CD4-positive, alpha-beta T cell treated with Interleukin-4 for 4 hours (primary cell): ENCODE data around the gene LYPD6.

ENCODE experiments used
- DNase-seq: peaks from one replicate; pipeline ENCODE4 v3.0.0-alpha.2; 2020

The LYPD6 gene

DNA sequence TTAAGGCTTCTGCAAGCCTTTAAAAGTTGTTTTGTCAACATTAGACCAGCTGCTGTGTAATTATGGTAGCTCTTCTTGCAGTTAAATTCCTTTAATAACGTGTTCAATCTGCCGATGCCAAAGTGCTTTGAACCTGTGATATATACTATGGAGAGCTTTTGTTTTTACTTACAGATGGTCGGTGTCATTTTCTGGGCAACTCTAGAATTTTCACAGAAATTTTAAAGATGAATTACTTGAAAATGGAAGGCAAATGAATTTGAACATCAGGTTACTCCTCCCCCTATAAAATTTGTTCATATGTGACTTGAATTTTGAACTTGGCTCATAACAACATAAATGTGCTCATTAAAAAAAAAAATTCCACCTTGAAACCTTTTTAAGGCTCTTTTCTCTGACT is 23.0 kb downstream of the LYPD6 start:
- no peak for DNase-seq

DNA sequence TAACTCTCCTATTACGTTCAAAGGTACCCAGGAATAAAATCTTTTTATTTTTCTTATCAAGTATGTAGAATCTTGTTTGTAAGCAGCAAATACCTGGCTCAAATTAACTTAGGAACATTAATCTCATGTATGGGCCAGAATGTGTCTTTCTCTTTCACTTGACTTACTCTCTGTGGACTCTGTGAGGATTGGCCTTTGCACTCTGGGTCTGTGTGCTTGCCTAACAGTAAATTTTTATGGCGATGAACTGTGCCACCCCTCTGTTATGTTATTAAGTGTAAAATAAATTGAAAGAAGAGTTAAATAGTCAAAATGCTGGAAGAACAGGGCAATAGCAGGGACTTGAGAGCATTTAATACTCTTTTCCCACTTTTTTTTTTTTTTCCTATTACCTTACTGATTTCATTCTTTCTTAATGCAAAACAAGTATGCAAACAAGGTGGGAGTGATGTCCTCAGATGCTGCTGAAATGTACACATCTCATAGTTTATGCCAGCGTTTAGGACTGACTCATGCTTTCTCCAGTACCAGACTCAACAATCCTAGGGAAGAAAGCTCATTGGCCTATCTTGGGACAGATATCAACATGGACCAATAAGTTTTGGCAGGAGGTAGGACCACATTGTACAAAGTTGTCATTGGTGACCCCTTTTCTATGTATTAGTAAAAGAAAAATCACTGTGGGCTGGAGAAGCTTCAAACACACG is 25.5 kb downstream of the LYPD6 start:
- no peak for DNase-seq

DNA sequence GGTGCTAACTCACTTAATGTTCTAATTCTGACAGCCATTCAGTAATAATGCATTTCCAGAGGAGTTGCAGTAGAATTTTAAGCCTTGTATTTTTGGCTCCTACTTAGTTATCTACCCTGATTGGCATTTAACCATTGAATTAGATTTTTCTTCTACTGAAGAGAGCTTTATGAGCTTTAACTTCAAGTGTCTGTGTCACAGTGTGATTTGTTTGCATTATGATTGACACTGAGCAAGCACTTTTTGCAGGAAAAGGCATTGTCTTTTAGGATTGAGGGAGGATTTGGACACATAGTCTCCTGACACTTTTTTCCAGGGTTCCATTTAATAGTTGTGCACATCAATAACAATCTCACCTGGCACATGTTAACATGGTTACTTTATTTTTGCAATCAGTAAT is 26.7 kb downstream of the LYPD6 start:
- DNase-seq: no peak

DNA sequence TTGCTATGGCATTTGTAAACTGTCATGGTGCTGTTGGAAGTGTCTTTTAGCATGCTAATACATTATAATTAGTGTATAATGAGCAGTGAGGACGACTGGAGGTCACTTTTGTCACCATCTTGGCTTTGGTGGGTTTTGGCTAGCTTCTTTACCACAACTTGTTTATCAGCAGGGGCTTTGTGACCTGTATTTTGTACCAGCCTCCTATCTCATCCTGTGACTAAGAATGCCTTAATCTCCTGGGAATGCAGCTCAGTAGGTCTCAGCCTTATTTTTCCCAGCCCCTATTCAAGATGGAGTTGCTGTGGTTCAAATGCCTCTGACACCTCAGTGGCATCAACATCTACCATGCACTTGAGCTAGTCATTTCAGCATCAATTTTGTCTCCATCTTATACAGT is 29.7 kb downstream of the LYPD6 start:
- DNase-seq: no peak

DNA sequence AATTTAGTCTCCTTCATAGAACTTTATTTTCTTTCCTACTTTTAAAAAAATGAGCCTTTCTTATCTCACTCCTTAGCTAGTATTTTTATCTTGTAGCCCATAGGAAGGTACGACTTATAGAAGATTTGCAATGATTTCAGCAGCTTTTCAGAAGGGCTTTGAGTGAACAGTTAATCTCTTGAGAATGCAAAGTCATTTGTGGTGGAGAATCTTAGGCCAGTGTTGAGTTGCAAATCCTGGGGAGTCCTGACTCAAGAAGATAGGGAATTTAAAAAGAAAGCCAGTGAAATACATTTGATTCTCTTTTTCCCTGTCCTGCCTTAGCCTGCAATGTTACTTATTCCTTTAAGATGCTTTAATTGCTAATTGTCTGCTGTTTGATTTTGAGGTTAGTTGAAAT is 33.6 kb downstream of the LYPD6 start:
- no peak for DNase-seq

DNA sequence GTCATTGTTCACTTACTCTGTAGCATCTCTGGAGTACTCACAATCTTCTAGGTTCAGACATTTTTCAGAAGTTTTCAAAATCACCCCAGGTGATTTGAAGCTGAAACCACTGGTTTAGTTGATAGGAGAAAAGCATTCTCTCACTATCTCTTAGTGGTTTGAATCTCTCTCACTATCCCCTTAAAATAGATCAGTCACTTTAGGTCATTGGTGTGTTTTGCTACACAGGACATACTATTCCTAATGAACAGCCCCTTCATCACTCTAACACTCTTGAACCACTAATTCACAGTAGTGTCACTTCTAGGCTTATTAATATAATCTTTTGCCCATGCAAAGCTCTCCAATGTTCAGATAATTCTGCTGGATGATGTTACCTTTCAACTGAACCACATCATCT is 34.5 kb downstream of the LYPD6 start:
- no peak for DNase-seq

DNA sequence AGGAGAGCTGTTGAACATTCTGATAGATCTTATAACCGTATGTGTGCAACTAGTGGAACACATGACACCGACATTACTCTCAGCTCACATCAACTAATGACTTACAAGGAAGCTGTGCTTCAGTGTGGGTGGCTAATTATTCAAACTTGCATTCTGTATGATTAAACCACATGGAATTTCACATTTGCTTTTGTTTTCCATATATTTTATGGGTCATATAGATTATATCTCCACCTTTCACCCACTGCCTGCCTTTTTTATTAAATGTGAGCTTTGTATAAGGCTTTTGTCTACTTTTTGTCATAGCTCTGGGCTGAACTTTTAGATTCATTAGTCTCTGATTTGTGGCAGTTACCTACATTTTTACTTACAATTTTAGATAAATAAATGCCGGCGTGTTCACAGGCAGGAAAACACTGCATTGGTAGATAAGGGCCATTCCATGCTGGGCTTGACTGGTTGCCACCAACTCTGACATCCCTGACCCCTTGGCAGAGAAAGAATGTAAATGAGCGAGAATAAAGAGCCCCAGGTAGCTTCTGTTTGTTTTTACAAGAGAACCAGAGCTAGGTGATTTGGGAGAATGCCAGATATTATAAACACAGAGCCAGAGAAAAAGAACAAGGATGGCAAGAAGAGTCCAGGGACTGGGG is 35.7 kb downstream of the LYPD6 start:
- no peak for DNase-seq

DNA sequence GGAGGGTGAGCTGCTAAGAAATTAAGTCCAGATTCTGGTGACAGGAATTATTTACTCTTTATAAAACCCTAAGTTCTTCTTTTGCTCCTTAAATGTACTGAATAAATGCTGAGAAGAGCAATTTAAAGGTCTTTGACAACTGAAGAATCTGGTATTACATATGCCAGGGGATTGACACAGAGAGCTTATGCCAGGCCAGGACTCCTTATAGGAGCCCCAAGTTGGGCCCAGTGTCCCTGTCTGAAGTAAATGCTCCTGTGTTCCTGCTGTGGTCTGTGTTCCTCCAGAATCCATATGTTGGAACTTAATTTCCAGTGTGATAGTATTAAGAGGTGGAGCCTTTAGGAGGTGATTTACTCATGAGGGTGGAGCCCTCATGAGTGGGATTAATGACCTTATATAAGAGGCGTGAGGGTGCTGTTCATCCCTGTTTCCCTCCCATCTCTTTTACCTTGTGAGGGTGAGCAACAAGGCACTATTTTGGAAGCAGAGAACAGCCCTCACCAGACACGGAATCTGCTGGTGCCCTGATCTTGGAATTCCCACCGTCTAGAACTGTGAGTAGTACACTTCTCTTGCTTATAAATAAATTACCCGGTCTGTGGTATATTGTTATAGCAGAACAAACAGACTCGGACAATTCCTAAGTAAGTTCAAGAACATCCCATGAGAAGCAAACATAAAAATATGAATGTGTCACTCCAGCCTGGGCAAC is 39.8 kb downstream of the LYPD6 start:
- no peak for DNase-seq

DNA sequence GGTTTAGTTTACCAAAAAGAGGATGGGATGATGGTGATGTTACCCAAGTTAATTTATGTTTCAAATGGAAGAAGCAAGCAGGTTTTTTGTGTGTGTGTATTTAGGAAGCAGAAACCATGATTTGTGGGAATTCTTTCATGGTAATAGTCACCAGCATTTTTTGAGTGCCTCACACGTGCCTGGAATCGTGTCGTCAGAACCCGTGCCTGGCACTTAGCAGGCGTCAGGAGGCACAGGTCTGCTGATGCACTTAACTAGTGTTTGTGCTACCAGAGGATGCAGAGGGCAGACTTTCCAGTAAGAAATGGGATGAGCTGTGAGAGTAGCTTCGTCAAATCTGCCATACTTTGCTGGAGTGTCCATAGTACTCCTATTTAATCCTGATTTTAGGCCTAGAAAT is 41.1 kb downstream of the LYPD6 start:
- no peak for DNase-seq

DNA sequence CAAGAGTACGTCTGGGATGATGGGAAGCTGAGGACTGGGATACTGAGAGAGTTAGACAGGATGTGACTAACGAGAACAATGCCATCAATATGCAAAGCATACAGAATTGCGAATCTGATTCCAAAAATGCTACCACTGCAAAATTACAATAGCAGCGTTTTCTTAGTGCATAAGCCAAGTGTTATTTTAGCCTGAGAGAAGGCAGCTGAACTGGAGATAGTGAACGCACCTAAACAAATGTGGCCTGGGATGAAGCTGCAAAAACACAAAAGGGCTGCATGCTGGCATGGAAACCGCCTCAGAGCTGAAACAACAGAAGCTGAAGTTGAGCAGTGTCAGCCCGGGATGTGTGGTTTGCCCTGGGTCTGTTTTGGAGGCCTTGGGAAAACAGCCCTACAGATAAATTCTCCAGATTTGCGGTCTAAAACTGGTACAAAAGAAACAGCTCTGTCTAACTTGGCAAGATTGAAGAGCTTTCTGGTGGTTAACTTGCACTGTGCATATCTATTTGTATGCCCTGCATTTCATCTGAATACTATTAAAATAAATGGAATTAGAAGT is 45.5 kb downstream of the LYPD6 start:
- no peak for DNase-seq

DNA sequence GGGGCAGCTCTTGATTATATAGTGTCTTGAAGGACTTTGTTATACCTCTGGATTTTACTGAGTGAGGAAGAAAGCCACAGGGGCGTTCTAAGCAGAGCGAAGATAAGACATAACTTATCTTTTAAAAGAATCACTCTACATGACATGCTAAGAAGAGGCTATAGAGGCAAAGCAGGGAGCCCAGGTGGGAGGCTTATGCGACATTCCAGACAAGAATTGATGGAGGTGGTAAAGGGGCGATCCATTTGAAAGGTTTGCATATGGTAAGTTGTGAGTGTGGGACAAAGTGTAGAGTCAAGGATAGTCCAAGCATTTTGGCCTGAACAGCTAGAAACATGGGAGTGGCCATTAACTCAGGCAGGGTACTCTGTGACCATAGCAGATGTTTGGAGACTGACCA is 49.8 kb downstream of the LYPD6 start:
- no peak for DNase-seq

DNA sequence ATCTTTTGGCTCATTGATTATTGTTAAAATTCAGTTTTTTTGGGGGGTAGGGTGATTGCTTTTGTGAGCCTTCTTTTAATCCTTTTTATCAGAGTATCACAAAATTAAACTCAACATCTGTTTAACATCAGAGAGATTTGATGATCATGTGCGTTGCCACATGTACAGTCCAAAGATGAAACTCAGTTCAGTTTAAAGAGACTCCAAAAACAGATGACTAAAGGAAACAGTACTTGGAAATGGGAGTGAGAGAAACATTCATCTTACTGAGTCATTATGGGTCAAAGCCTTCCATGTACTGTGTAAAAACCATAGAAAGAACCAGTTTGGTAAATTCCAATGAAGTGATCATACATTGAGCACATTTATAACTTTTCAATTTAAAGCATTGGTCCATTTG is 53.0 kb downstream of the LYPD6 start:
- no peak for DNase-seq

DNA sequence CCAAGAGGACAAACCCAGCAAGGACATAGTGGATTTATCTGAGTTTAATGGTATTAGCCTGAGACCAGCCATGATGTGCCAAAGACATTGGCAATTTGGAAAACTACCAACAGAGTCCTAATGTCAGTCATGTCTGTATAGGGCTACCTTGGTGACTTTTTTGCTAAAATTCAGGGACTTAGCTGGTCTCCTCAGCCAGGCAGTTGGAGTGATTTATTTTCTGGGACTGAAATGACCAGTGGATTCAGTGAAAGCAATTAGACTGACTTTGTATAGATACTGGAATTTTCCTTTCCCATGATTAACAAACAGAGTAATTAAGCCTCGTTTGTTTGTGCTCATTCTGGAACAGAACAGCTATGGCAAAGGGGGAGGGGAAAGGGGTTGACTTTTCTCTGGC is 55.0 kb downstream of the LYPD6 start:
- DNase-seq: no peak

DNA sequence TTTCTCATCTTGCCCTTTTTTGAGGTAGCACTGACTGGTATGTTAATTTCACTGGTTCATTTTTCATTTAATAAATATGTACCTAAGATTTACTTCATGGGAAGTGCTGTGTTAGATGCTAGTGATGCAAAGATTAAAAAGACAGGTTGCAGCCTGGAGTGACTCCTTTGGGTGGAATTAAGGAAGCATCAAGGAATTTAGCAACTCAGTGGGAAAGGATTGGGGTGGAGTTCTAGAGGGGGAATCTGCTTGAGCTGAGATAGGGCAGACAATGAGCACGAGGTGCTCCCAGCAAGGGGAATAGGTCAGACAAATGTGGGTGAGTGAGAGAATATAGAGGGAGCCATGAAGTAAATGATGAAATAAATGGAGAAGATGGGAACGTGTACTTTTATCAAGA is 57.0 kb downstream of the LYPD6 start:
- DNase-seq: no peak

DNA sequence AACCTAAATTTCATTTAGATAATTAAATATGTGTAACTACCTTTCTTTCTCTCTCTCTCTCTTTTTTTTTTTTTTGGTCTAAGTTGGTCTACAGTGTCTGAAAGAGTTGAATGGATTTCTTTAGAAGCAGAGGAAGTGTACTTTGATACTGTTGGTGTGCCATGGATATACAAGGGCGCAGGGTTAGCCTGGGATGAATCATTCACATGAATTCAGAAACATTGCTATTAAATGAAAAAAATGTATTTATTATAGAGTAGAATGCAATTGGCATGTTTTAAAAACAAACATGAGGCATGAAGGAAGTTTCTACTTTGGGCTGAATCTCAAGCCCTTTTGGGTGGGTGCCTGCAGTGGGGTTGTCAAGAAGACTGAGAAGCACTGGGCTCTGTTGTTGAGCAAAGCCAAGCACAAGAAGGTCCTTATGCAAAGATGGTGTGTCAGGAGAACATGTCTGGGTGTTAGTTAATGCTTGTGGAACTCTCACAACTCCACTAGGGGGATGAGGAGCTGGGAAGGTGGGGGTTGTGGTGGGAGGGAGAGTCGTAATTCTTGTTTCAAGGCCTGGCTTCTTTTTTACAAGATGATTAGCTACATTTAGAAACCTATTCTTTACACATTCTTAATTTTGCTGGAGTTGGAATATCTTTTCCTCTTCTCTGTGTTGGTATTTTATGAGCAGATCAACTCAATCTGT is 57.9 kb downstream of the LYPD6 start:
- no peak for DNase-seq

DNA sequence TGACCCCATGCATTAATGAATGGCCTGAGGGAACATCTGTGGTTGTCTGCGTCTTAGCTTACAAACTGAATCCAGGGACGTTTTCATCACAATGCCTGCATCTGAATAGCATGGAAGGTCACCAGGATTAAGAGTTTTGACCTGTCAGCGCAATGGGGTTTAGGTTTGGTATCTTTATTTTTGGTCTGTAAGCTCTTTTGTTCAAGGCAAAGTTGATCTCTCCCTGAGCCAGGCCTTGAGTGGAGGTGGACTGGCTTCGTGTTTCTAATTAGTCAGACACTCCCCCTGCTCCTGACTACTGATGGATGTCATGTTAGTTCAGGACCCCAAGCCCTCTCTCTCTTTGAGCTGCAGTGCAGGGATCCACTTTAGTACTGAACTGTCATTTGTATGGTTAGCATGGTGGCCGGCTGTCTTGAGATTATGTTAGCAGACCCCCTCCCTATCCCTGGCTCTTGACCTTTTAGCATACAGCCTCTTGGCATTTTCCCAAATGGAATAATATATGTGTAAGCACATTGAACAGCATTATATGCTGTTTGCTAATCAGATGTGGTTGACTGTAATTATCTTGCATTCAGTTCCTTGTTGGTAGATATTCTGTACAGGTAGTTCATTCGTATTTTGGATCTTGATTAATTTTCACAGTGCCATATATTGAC is 59.2 kb downstream of the LYPD6 start:
- DNase-seq: no peak

DNA sequence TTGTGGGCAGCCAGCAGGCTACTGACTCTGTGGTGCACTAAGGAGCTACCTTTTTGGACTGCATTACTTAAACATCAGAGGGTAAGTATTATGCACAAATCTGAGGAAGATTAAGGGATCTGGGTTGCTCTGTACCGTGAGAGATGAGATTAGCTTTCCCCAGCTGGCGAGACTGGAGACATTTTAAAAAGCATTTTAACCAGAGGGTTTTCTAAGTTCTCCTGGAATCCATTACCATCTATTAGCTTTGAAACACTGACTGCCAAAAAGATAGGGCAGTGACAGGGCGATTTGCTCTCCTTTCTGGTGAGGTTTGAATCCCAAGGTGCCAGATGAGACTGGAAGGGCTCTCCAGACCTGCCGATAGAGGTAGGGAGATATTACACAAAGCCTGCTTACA is 63.2 kb downstream of the LYPD6 start:
- DNase-seq: no peak

DNA sequence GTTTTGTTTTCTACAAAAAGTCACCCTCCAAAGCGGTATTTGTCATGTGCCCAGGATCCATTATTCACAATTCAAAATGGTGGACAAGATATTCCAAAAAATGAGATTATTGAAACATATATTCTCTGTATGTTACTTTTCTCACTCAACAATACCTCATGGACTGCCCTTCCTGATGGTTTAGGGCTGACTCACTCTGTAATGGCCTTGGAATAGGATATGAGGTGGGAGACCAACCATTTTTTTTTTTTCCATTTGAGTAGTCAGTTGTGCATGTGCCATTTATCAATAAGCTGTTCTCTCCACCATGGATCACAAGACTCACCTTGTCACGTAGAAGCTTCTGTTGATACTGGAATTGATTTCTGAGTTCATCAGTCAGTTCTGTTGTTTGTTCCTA is 64.5 kb downstream of the LYPD6 start:
- no peak for DNase-seq

DNA sequence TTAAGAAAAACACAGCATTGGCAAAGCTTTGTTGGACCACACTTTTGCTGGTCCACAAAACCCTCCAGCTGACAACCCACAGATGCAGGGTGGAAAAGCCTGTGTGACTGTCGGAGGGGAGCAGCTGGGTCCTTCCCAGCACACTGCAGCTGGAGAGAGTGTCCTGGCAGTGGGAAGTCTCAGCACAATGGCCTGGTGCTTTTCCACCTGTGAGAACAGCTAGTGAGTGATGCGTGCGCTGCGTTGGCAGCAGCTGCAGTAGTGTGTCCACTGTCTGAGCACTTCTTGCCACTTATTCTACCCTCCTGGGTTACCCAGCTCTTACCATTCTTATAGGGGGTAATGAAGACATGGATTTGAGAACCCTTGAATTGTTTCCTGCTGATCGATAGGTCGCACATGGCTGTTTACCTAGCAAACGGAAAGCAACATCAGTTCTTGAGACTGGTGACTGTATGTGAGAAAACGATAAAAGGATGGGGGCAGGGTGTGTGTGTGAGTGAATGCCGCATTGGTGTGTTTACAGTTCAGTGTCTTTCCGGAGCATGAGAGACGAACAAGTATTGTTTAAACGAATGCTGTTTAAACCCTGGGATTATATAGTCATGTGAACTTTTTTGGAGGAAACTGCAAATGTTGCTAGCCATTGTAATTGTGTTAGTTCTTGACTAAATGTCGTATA is 69.7 kb downstream of the LYPD6 start:
- DNase-seq: no peak

DNA sequence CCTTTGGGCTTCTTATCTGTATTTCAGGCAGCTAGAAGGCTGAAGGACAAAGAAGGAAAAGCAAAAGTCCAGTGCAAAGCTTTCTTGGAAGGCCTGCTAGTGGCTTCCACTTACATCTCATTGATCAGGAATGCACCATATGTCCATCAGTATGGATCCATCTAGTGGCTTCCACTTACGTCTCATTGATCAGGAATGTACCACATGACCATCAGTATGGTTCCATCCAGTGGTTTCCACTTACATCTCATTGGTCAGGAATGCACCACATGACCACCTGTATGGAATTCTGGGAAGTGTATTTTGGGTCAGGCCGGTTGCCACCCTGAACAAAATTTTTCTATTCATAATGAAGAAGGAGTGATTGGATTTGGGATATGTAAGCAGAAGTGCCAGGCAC is 70.6 kb downstream of the LYPD6 start:
- DNase-seq: no peak

DNA sequence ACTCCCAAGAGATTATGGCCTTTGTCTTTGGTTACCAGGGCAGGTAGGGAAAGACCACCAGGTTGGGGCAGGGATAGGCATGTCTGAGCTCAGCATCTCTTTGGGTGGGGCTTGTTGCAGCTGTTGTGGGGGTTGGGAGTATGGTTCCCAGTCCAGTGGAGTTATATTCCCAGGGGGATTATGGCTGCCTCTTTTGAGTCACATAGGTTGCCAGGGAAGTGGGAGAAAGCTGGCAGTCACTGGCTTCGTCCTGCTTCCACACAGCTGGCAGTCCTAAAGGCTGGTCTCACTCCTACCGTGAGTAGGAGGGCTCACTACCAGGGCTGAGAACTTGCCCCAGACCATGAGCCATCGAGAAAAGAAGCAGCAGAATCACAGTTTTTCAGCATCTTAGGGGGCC is 79.1 kb downstream of the LYPD6 start:
- DNase-seq: no peak
